ENCODE data around the gene DYSF. TPM values are rescaled to one million over a fixed set of nuclear protein-coding genes. Genes with fewer than 3 reads are reported as not detected.

DYSF gene
- total and polyA plus RNA-seq, 2 donors (not counting 1 experiment from before 2014, with no cell fraction given), result 0.17 to 0.43 TPM

- Mint-ChIP-seq H3K4me3 (no peak overlapping the region), H3K4me1 (no peaks in the 10 kb centered on the region), H3K27ac (no peak overlapping the region), H3K27me3 (peaks cover 16% of the 10 kb centered on the region), H3K9me3 (ENCODE audit: insufficient read depth) (no peaks in the 10 kb centered on the region)
- H2AFZ ChIP-seq (ENCODE audit: insufficient read depth, low read depth, low read length, poor library complexity, severe bottlenecking), result no peak overlapping the region
- no peaks in the 10 kb centered on the region for H3K36me3 ChIP-seq (replicated peaks in 1 of 2; ENCODE audit: control extremely low read depth in 1 of 2, control insufficient read depth in 1 of 2, extremely low read depth in 1 of 2, insufficient read depth in 2 of 2, low read length in 1 of 2)
- H3K9me3 ChIP-seq (ENCODE audit: control extremely low read depth in 1 of 3, control insufficient read depth in 2 of 3, insufficient read depth in 1 of 3, low read length in 2 of 3), result peaks cover 0 to 31% (median 10%) of the 10 kb centered on the region in 3 donors
- WGBS (ENCODE audit: insufficient coverage), result 93% methylated on average over 5 of the region's 5 CpGs
- intact Hi-C loops (cut with micrococcal nuclease), result no loop called here
- H3K27me3 ChIP-seq (replicated peaks in 1 of 4; ENCODE audit: control extremely low read depth in 1 of 4, control insufficient read depth in 3 of 4, insufficient read depth in 4 of 4, low read length in 3 of 4), result peaks cover 0 to 33% (median 15%) of the 10 kb centered on the region in 4 experiments
- H3K4me3 ChIP-seq (ENCODE audit: control extremely low read depth in 1 of 5, extremely low read depth in 1 of 5, insufficient read depth in 1 of 5, low read depth in 2 of 5, low read length in 4 of 5), result no peak overlapping the region
- no peak overlapping the region for H3K27ac ChIP-seq (ENCODE audit: low read length in 2 of 2)
- POLR2A ChIA-PET, result no interaction called here
- H3K79me2 ChIP-seq (ENCODE audit: control insufficient read depth, insufficient read depth, low read length), result no peaks in the 10 kb centered on the region
- H3K4me1 ChIP-seq (ENCODE audit: control insufficient read depth in 2 of 2, insufficient read depth in 2 of 2, low read length in 2 of 2), result peaks cover 5 to 6% of the 10 kb centered on the region in 2 donors
- no peak overlapping the region for H3K9ac ChIP-seq (ENCODE audit: low read length)
- DNase-seq (no peak), ATAC-seq (ENCODE audit: low read depth) (no peak)
- H3K4me2 ChIP-seq (replicated peaks; ENCODE audit: low read depth, low read length, poor library complexity, severe bottlenecking), result no peak overlapping the region
- CTCF ChIA-PET, result interaction anchor here (1.6 kb wide), 1 partner anchor 162 kb away, joined by 3 read pairs; no protein-coding TSS in a partner anchor
- no peak for TF ChIP-seq EZH2 (IDR thresholded peaks at IDR 0.05; ENCODE audit: borderline replicate concordance, insufficient read depth, low read depth, low read length, poor library complexity, severe bottlenecking)
- no peak for TF ChIP-seq CTCF (IDR thresholded peaks at IDR 0.05)
- no peaks in the 10 kb centered on the region for H4K20me1 ChIP-seq (ENCODE audit: control insufficient read depth, insufficient read depth, low read length, poor library complexity, severe bottlenecking)
Observed at GRCh38 chr2:71461304-71461671, 7.9 kb downstream of the DYSF start.

GRCh38 chr2:71462056-71462605 is 8.8 kb downstream of the DYSF start:
- H3K27ac Mint-ChIP-seq, result no peak overlapping the region
- no peak overlapping the region for H3K4me3 Mint-ChIP-seq
- Histone ChIP-seq H3K9me3 (ENCODE audit: control extremely low read depth in 1 of 3, control insufficient read depth in 2 of 3, insufficient read depth in 1 of 3, low read length in 2 of 3) (peaks cover 0 to 31% (median 10%) of the 10 kb centered on the region in 3 donors), H3K36me3 (replicated peaks in 1 of 2; ENCODE audit: control extremely low read depth in 1 of 2, control insufficient read depth in 1 of 2, extremely low read depth in 1 of 2, insufficient read depth in 2 of 2, low read length in 1 of 2) (no peaks in the 10 kb centered on the region), H3K79me2 (ENCODE audit: control insufficient read depth, insufficient read depth, low read length) (no peaks in the 10 kb centered on the region), H3K27me3 (replicated peaks in 1 of 4; ENCODE audit: control extremely low read depth in 1 of 4, control insufficient read depth in 3 of 4, insufficient read depth in 4 of 4, low read length in 3 of 4) (peaks cover 0 to 38% (median 18%) of the 10 kb centered on the region in 4 experiments), H3K4me2 (replicated peaks; ENCODE audit: low read depth, low read length, poor library complexity, severe bottlenecking) (no peak overlapping the region), H2AFZ (ENCODE audit: insufficient read depth, low read depth, low read length, poor library complexity, severe bottlenecking) (no peak overlapping the region), H3K4me3 (ENCODE audit: control extremely low read depth in 1 of 5, extremely low read depth in 1 of 5, insufficient read depth in 1 of 5, low read depth in 2 of 5, low read length in 4 of 5) (no peak overlapping the region), H3K4me1 (ENCODE audit: control insufficient read depth in 2 of 2, insufficient read depth in 2 of 2, low read length in 2 of 2) (peaks cover 11 to 13% of the 10 kb centered on the region in 2 donors), H3K9ac (ENCODE audit: low read length) (no peak overlapping the region), H4K20me1 (ENCODE audit: control insufficient read depth, insufficient read depth, low read length, poor library complexity, severe bottlenecking) (no peaks in the 10 kb centered on the region), H3K27ac (ENCODE audit: low read length in 2 of 2) (no peak overlapping the region)
- DNase-seq (no peak), ATAC-seq (ENCODE audit: low read depth) (no peak)
- ChIA-PET POLR2A (no interaction called here), CTCF (interaction anchor here (1.6 kb wide), 1 partner anchor 162 kb away, joined by 3 read pairs; no protein-coding TSS in a partner anchor)
- H3K9me3 Mint-ChIP-seq (ENCODE audit: insufficient read depth), result no peaks in the 10 kb centered on the region
- TF ChIP-seq EZH2 (IDR thresholded peaks at IDR 0.05; ENCODE audit: borderline replicate concordance, insufficient read depth, low read depth, low read length, poor library complexity, severe bottlenecking), result no peak
- no peak for TF ChIP-seq CTCF (IDR thresholded peaks at IDR 0.05)
- intact Hi-C loops (cut with micrococcal nuclease), result no loop called here
- peaks cover 5% of the 10 kb centered on the region for H3K4me1 Mint-ChIP-seq
- WGBS (ENCODE audit: insufficient coverage), result 99% methylated on average over 8 of the region's 8 CpGs
- H3K27me3 Mint-ChIP-seq, result peaks cover 14% of the 10 kb centered on the region

Data from B cell (primary cell).